GM21619 (cell line): ENCODE data around the gene IKZF3.
"Not testable (repeated sequence)": the region's sequence is repeated elsewhere in the genome, so short reads cannot be mapped to it uniquely, and the experiment has no call there.

Experiments used
- ATAC-seq: cut with Tn5 transposase; IDR thresholded peaks from one replicate; pipeline ENCODE4 v1.9.1; 2021; ENCODE audit not compliant: unreplicated experiment

The IKZF3 gene

GRCh38 chr17:39861235-39861634 is 2.9 kb downstream of the IKZF3 start:
- ATAC-seq, result no peak

- ATAC-seq, result not testable (repeated sequence)
Measured at GRCh38 chr17:39855911-39856649, 8.0 kb downstream of the IKZF3 start.

- no peak for ATAC-seq
Measured at GRCh38 chr17:39854909-39855308, 9.2 kb downstream of the IKZF3 start.

- ATAC-seq, result no peak
Measured at GRCh38 chr17:39852239-39852638, 11.9 kb downstream of the IKZF3 start.

- not testable (repeated sequence) for ATAC-seq
Measured at GRCh38 chr17:39850186-39850585, 13.9 kb downstream of the IKZF3 start.

- no peak for ATAC-seq
Measured at GRCh38 chr17:39848600-39848999, 15.5 kb downstream of the IKZF3 start.

- ATAC-seq, result no peak
Measured at GRCh38 chr17:39846205-39846604, 17.9 kb downstream of the IKZF3 start.

GRCh38 chr17:39845052-39845846 is 18.9 kb downstream of the IKZF3 start:
- ATAC-seq, result no peak

GRCh38 chr17:39841134-39841683 is 22.9 kb downstream of the IKZF3 start:
- no peak for ATAC-seq

- ATAC-seq, result no peak
Measured at GRCh38 chr17:39838784-39839183, 25.3 kb downstream of the IKZF3 start.

GRCh38 chr17:39838057-39838456 is 26.1 kb downstream of the IKZF3 start:
- no peak for ATAC-seq

- ATAC-seq, result no peak
Measured at GRCh38 chr17:39836117-39836516, 28.0 kb downstream of the IKZF3 start.

- ATAC-seq, result no peak
Measured at GRCh38 chr17:39835038-39835786, 28.9 kb downstream of the IKZF3 start.

- ATAC-seq, result no peak
Measured at GRCh38 chr17:39834017-39834416, 30.1 kb downstream of the IKZF3 start.

- no peak for ATAC-seq
Measured at GRCh38 chr17:39831588-39831987, 32.5 kb downstream of the IKZF3 start.

- no peak for ATAC-seq
Measured at GRCh38 chr17:39828443-39828842, 35.7 kb downstream of the IKZF3 start.

GRCh38 chr17:39826334-39826733 is 37.8 kb downstream of the IKZF3 start:
- ATAC-seq, result no peak

- ATAC-seq, result no peak
Measured at GRCh38 chr17:39823407-39824054, 40.6 kb downstream of the IKZF3 start.

GRCh38 chr17:39822051-39822451 is 42.1 kb downstream of the IKZF3 start:
- no peak for ATAC-seq

- ATAC-seq, result no peak
Measured at GRCh38 chr17:39820987-39821386, 43.1 kb downstream of the IKZF3 start.

- no peak for ATAC-seq
Measured at GRCh38 chr17:39820541-39820940, 43.6 kb downstream of the IKZF3 start.
